ENCODE results near the gene SHPK.

- TF ChIP-seq CTCF (IDR thresholded peaks at IDR 0.05; ENCODE audit: low read length) (no peak), EZH2 (optimal IDR thresholded peaks at IDR 0.05; ENCODE audit: low read depth, low read length) (no peak), EZH2phosphoT487 (IDR thresholded peaks at IDR 0.05; ENCODE audit: low read length) (no peak)
Observed at GRCh38 chr17:3590231-3590630, 45.8 kb downstream of the SHPK start.

Data from MM.1S (cell line).